GM18868 (cell line): ENCODE results near the gene PLAU.
"Not testable (repeated sequence)": the region's sequence is repeated elsewhere in the genome, so short reads cannot be mapped to it uniquely, and the experiment has no call there.

Source experiments
- ATAC-seq: cut with Tn5 transposase; IDR thresholded peaks from one replicate; pipeline ENCODE4 v1.9.1; 2021; ENCODE audit warnings: mild to moderate bottlenecking, moderate library complexity; ENCODE audit not compliant: unreplicated experiment

Gene PLAU

GRCh38 chr10:73948947-73949633, 38.2 kb downstream of the PLAU start:
- ATAC-seq, result no peak

- ATAC-seq, result no peak
Measured at GRCh38 chr10:73950155-73950948, 39.4 kb downstream of the PLAU start.

GRCh38 chr10:73953665-73954064, 42.7 kb downstream of the PLAU start:
- ATAC-seq, result no peak

GRCh38 chr10:73954737-73955136, 43.8 kb downstream of the PLAU start:
- no peak for ATAC-seq

GRCh38 chr10:73955719-73956118, 44.8 kb downstream of the PLAU start:
- ATAC-seq, result no peak

- peak; percentile 41 for ATAC-seq
Measured at GRCh38 chr10:73956476-73957359, 45.8 kb downstream of the PLAU start.

- peak; percentile 29 for ATAC-seq
Measured at GRCh38 chr10:73959484-73960243, 48.7 kb downstream of the PLAU start.

- ATAC-seq, result no peak
Measured at GRCh38 chr10:73962386-73962785, 51.5 kb downstream of the PLAU start.

GRCh38 chr10:73963533-73963932, 52.6 kb downstream of the PLAU start:
- not testable (repeated sequence) for ATAC-seq

- no peak for ATAC-seq
Measured at GRCh38 chr10:73964743-73965142, 53.8 kb downstream of the PLAU start.

GRCh38 chr10:73965267-73965889, 54.4 kb downstream of the PLAU start:
- ATAC-seq, result not testable (repeated sequence)

- no peak for ATAC-seq
Measured at GRCh38 chr10:73965890-73966768, 55.2 kb downstream of the PLAU start.

GRCh38 chr10:73967022-73967429, 56.1 kb downstream of the PLAU start:
- ATAC-seq, result no peak
